ENCODE data around the gene HEMK1. TPM values are rescaled to one million over a fixed set of nuclear protein-coding genes. Genes with fewer than 3 reads are reported as not detected.

The HEMK1 gene
- total RNA-seq, 1 experiment from 2014 or later, result 12.5 TPM

- no peak overlapping the region for H2BK5ac ChIP-seq (ENCODE audit: insufficient read length, low read length)
- WGBS (ENCODE audit: extremely low coverage, insufficient read length, low lambda C conversion rate), result no CpG with 5 or more reads among the region's 9 CpGs
- Mint-ChIP-seq H3K4me1 (peaks cover 0 to 3% of the 10 kb centered on the region in 2 experiments; a peak in 2 of 4 replicates), H3K27ac (peak overlapping the region in 1 of 3 experiments; percentile 73; a peak in 2 of 7 replicates), H3K4me3 (no peak overlapping the region), H3K36me3 (ENCODE audit: insufficient read depth in 1 of 3, low read depth in 3 of 3) (peaks cover 0 to 11% (median 4%) of the 10 kb centered on the region in 3 experiments; a peak in 4 of 7 replicates), H3K27me3 (ENCODE audit: low read depth) (no peaks in the 10 kb centered on the region), H3K9me3 (no peaks in the 10 kb centered on the region)
- H3K27ac ChIP-seq (ENCODE audit: insufficient read length, low read depth, low read length), result no peak overlapping the region
- no peak overlapping the region for H4K5ac ChIP-seq (ENCODE audit: insufficient read length, low read depth, low read length)
- TF ChIP-seq CTCF (conservative IDR thresholded peaks at IDR 0.05), result no peak
- H3T11ph ChIP-seq (ENCODE audit: low read length), result no peak overlapping the region
- no peaks in the 10 kb centered on the region for H3K27me3 ChIP-seq (ENCODE audit: insufficient read depth, low read length)
- H2BK15ac ChIP-seq (ENCODE audit: low read depth, low read length), result no peak overlapping the region
- no peak overlapping the region for H2AK5ac ChIP-seq (ENCODE audit: insufficient read length, low read length)
- no peak overlapping the region for H3K23ac ChIP-seq (ENCODE audit: insufficient read length, low read depth, low read length)
- no peak overlapping the region for H4K8ac ChIP-seq (replicated peaks; ENCODE audit: insufficient read length, low read depth, low read length)
- DNase-seq, result no peak
- H3K18ac ChIP-seq (ENCODE audit: insufficient read length, low read depth, low read length), result no peak overlapping the region
- H2BK12ac ChIP-seq (ENCODE audit: insufficient read length, low read depth, low read length), result no peak overlapping the region
- H3K4ac ChIP-seq (ENCODE audit: low read depth, low read length), result no peak overlapping the region
- no peaks in the 10 kb centered on the region for H3K4me1 ChIP-seq (ENCODE audit: insufficient read depth, low read length)
- H2BK120ac ChIP-seq (ENCODE audit: low read depth, low read length, poor library complexity, severe bottlenecking), result no peak overlapping the region
- no peak overlapping the region for H2BK20ac ChIP-seq (ENCODE audit: low read depth, low read length, poor library complexity, severe bottlenecking)
- no peak overlapping the region for H3K56ac ChIP-seq (ENCODE audit: insufficient read length, low read depth, low read length)
- H3K14ac ChIP-seq (ENCODE audit: insufficient read depth, low read length), result no peak overlapping the region
- no peak overlapping the region for H3K9ac ChIP-seq (ENCODE audit: extremely low read depth, insufficient read length, low read length)
- no peak overlapping the region for H2AFZ ChIP-seq (ENCODE audit: low read length)
- no peaks in the 10 kb centered on the region for H3K79me2 ChIP-seq (ENCODE audit: insufficient read depth, low read length)
- H4K20me1 ChIP-seq (ENCODE audit: control insufficient read depth, insufficient read depth, insufficient read length), result no peaks in the 10 kb centered on the region
- no peak overlapping the region for H3K4me2 ChIP-seq (ENCODE audit: insufficient read depth, insufficient read length, low read length)
- no peaks in the 10 kb centered on the region for H3K79me1 ChIP-seq (ENCODE audit: insufficient read depth, low read depth, low read length, poor library complexity, severe bottlenecking)
- H3K9me3 ChIP-seq (ENCODE audit: control insufficient read depth, low read depth, low read length), result no peaks in the 10 kb centered on the region
- no peak overlapping the region for H4K91ac ChIP-seq (ENCODE audit: insufficient read length, low read depth, low read length)
- no peaks in the 10 kb centered on the region for H3K23me2 ChIP-seq (ENCODE audit: insufficient read length, low read depth, low read length, poor library complexity, severe bottlenecking)
Measured at GRCh38 chr3:50582083-50582482, 12.8 kb downstream of the HEMK1 start.

Measured in H9 (cell line).